ENCODE results near the gene FLNA. TPM values are rescaled to one million over a fixed set of nuclear protein-coding genes. Genes with fewer than 3 reads are reported as not detected.
"Not testable (repeated sequence)": the region's sequence is repeated elsewhere in the genome, so short reads cannot be mapped to it uniquely, and the experiment has no call there.

FLNA gene
- total and polyA plus RNA-seq, 10 donors: 259 to 1,447 (median 600) TPM

- 82 to 92% (median 90%) methylated on average over 6 of the region's 6 CpGs for WGBS, 5 donors
- Histone ChIP-seq H3K9me3 (no peaks in the 10 kb centered on the region), H3K4me3 (no peak overlapping the region), H3K4me1 (peaks cover 0 to 35% (median 13%) of the 10 kb centered on the region in 6 donors), H3K36me3 (no peaks in the 10 kb centered on the region), H3K27me3 (replicated peaks in 1 of 7) (no peaks in the 10 kb centered on the region), H3K27ac (no peak overlapping the region)
- peak; percentile 9 for DNase-seq
- intact Hi-C loops (cut with DNase I; ENCODE audit: low total_unique reads): no loop called here
- no peak for TF ChIP-seq POLR2A (IDR thresholded peaks at IDR 0.05)
These were observed 67.2 kb downstream of the FLNA start for GRCh38 chrX:154307202-154307601.

GRCh38 chrX:154305541-154306205 lies 68.8 kb downstream of the FLNA start:
- 71 to 80% (median 74%) methylated on average over 10 to 11 of the region's 11 CpGs for WGBS, 5 donors
- no peak overlapping the region for H3K4me3 ChIP-seq
- no peaks in the 10 kb centered on the region for H3K36me3 ChIP-seq
- intact Hi-C loops (cut with DNase I; ENCODE audit: low total_unique reads): no loop called here
- no peaks in the 10 kb centered on the region for H3K27me3 ChIP-seq (replicated peaks in 1 of 7)
- H3K9me3 ChIP-seq: no peaks in the 10 kb centered on the region
- TF ChIP-seq CTCF (IDR thresholded peaks at IDR 0.05 in 8 of 11, conservative IDR thresholded peaks at IDR 0.05 in 3 of 11) (no peak), POLR2A (IDR thresholded peaks at IDR 0.05) (no peak), POLR2AphosphoS5 (IDR thresholded peaks at IDR 0.05) (no peak)
- H3K4me1 ChIP-seq: peaks cover 0 to 35% (median 13%) of the 10 kb centered on the region in 6 donors
- DNase-seq: peak; percentile 66
- peak overlapping the region in 1 of 8 donors; percentile 46 for H3K27ac ChIP-seq

- Histone ChIP-seq H3K27me3 (replicated peaks in 1 of 7) (no peaks in the 10 kb centered on the region), H3K4me1 (peaks cover 0 to 35% (median 13%) of the 10 kb centered on the region in 6 donors), H3K27ac (peak overlapping the region in 1 of 8 donors; percentile 46), H3K9me3 (no peaks in the 10 kb centered on the region), H3K4me3 (no peak overlapping the region), H3K36me3 (no peaks in the 10 kb centered on the region)
- no peak for TF ChIP-seq CTCF (IDR thresholded peaks at IDR 0.05 in 8 of 11, conservative IDR thresholded peaks at IDR 0.05 in 3 of 11)
- TF ChIP-seq POLR2AphosphoS5 (IDR thresholded peaks at IDR 0.05): no peak
- TF ChIP-seq POLR2A (IDR thresholded peaks at IDR 0.05): no peak
- peak; percentile 62 for DNase-seq
- WGBS, 5 donors: 72 to 91% (median 87%) methylated on average over 2 to 10 of the region's 10 CpGs
- intact Hi-C loops (cut with DNase I; ENCODE audit: low total_unique reads): no loop called here
These were observed 69.6 kb downstream of the FLNA start for GRCh38 chrX:154304846-154305245.

- H3K9me3 ChIP-seq: no peaks in the 10 kb centered on the region
- TF ChIP-seq CTCF (IDR thresholded peaks at IDR 0.05 in 8 of 11, conservative IDR thresholded peaks at IDR 0.05 in 3 of 11): no peak
- TF ChIP-seq POLR2A (IDR thresholded peaks at IDR 0.05): no peak
- no peak for TF ChIP-seq POLR2AphosphoS5 (IDR thresholded peaks at IDR 0.05)
- DNase-seq: peak; percentile 20
- WGBS, 5 donors: 77 to 93% (median 78%) methylated on average over 8 of the region's 8 CpGs
- H3K27me3 ChIP-seq (replicated peaks in 1 of 7): no peaks in the 10 kb centered on the region
- H3K27ac ChIP-seq: no peak overlapping the region
- intact Hi-C loops (cut with DNase I; ENCODE audit: low total_unique reads): no loop called here
- H3K36me3 ChIP-seq: no peaks in the 10 kb centered on the region
- H3K4me3 ChIP-seq: no peak overlapping the region
- H3K4me1 ChIP-seq: peaks cover 0 to 31% (median 8%) of the 10 kb centered on the region in 6 donors
These were observed 71.0 kb downstream of the FLNA start for GRCh38 chrX:154303476-154303875.

- H3K36me3 ChIP-seq; H3K27ac ChIP-seq; H3K4me3 ChIP-seq; intact Hi-C loops (cut with DNase I; ENCODE audit: low total_unique reads); H3K9me3 ChIP-seq; H3K27me3 ChIP-seq (replicated peaks in 1 of 7): not testable (repeated sequence)
- WGBS, 5 donors: 81 to 91% (median 86%) methylated on average over 7 of the region's 7 CpGs
- peak; percentile 13 for DNase-seq
- H3K4me1 ChIP-seq: peaks cover 0 to 31% (median 3%) of the 10 kb centered on the region in 6 donors
These were observed 71.4 kb downstream of the FLNA start for GRCh38 chrX:154302998-154303397.
